WI38 (cell line): ENCODE results near the gene SH2D7.

Experiments
- H3K4me3 ChIP-seq: 2 replicates; pipeline ENCODE4 v1.5.1; 2011; ENCODE audit warnings: low read depth, mild to moderate bottlenecking, control low read depth, low read length
- TF ChIP-seq, protein P1 (sequence below): IDR thresholded peaks from 2 replicates; pipeline ENCODE4 v1.5.1; 2012; ENCODE audit warnings: low read depth, mild to moderate bottlenecking, control low read depth, low read length

Gene SH2D7

DNA sequence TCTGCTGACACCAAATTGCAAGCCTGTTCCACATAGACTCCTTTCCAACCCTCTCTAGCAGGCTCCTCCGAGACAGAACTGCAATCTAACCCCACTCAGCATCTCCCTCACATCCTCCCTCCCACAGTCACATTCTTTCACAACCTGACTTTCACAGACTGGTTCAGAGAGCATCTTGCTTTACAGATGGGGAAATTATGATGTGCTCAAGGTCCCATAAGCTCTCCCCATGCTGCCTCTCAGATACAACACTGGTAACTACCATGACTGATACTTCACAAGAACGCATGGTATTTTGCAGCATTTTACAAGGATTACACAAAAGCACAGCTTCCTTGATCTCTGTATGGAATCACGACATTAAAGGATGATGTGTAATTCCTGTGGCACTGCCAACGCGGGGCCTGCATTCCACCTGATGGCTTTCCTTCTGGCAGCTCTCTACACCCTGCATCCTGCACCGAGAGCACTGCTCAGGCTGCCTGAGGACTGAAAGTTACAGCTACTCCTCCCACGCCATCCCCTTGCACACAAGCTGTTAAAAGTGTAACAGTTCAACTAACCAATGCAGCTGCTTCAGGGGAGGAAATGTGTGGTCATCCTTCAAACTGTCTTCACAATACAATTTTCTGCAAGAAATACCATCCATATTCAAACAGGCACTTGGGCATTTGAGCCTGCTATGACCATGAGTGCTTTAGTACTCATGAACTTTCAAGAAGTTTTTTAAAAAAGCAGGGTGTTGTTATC lies 42.5 kb upstream of the SH2D7 start:
- TF ChIP-seq, protein P1, sequence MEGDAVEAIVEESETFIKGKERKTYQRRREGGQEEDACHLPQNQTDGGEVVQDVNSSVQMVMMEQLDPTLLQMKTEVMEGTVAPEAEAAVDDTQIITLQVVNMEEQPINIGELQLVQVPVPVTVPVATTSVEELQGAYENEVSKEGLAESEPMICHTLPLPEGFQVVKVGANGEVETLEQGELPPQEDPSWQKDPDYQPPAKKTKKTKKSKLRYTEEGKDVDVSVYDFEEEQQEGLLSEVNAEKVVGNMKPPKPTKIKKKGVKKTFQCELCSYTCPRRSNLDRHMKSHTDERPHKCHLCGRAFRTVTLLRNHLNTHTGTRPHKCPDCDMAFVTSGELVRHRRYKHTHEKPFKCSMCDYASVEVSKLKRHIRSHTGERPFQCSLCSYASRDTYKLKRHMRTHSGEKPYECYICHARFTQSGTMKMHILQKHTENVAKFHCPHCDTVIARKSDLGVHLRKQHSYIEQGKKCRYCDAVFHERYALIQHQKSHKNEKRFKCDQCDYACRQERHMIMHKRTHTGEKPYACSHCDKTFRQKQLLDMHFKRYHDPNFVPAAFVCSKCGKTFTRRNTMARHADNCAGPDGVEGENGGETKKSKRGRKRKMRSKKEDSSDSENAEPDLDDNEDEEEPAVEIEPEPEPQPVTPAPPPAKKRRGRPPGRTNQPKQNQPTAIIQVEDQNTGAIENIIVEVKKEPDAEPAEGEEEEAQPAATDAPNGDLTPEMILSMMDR, result no peak
- no peak overlapping the region for H3K4me3 ChIP-seq

DNA sequence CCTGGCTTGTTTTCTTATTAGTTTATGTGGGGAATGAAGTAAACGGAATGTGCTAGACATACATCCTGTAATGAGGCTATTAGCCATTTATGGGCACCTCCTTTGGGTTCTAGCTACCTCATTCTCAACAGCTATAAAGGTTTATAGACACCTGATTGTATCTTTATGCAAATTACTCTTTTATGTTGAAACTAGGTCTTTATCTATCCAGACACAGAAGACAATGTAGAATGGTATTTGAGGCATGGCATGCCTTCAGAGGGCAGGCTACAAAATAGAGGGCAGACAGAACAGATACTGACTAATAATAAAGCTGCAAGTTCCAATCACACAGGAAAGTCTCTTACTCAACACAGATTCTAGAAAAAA lies 41.9 kb upstream of the SH2D7 start:
- H3K4me3 ChIP-seq, result no peak overlapping the region
- TF ChIP-seq, protein P1, result no peak

DNA sequence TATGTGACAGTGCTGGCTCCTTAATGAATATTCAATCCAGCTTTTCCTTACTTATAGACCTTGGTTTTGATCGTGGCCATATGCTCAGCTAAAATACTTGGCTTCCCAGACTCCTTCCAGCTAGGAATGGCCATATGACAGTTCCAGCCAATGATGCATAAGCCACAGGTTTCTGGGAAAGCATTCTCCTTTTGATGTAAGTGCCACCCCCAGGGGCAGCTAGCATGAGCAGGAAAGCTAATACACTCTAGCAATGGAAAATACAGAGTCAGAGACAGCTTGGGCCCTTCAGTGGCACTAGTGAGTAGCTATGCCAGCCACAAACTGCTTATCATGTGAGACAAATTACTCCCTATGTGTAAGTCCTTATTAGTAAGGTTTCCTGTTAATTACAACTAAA lies 41.5 kb upstream of the SH2D7 start:
- H3K4me3 ChIP-seq, result no peak overlapping the region
- TF ChIP-seq, protein P1, result no peak

DNA sequence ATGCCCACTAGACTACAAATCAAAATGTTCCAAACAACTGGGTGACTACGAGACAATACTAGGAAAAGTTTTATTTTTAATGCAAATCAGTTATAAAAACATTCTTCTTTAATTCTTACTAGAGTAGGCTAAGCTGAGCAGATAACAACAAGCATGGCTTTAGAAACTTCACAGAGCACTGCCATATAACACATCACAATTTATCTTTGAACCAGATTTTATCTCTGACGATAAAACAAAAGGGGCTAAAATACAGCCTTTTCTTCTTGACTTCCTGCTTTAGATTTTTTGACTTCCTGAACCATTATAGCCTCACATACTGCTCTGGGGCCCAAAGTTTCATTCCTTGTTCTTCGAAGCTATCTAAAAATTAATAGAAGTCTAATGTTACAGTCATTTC lies 40.8 kb upstream of the SH2D7 start:
- H3K4me3 ChIP-seq, result no peak overlapping the region

DNA sequence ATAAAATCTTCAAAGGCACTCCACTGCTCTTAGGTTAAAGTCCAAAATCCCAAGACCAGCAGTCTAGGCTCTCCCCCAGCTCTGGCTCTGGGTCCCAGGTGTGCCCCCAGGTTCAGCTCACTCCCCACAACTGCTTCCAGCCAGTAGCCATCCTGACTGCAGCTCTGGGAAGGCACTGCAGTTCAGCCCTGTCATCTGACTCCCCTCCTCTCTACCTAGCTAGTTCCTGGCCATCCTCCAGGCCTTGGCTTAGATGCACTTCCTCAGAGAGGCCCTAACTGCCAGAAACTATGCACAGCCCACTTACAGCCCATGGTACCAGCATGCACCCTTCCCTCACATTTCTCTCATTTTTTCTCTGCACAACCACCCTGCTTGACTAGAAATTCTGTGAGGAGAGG lies 40.4 kb upstream of the SH2D7 start:
- TF ChIP-seq, protein P1, result no peak

More for the DNA sequence above, 40.8 kb upstream of the SH2D7 start:
- TF ChIP-seq, protein P1, result no peak

DNA sequence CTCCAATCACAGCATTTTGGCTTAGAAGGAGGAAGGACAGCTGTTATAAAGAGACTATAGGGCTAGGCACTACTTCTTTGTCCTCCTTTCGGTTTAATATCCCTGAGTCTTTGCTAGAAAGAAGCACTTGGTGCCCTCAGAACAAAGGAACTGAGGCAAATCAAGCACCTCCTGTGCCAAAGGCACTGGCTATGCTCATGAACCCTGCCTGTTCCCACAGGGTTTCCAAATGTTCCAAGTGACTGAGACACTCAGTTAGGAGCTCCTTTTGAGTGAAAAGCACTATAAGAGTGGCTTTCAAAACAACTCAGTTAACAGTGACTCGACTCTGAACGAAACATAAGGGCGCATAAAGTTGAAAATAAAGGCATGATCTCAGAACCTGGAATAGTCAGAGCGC lies 39.8 kb upstream of the SH2D7 start:
- H3K4me3 ChIP-seq, result no peak overlapping the region

More for the DNA sequence above, 40.4 kb upstream of the SH2D7 start:
- no peak overlapping the region for H3K4me3 ChIP-seq

DNA sequence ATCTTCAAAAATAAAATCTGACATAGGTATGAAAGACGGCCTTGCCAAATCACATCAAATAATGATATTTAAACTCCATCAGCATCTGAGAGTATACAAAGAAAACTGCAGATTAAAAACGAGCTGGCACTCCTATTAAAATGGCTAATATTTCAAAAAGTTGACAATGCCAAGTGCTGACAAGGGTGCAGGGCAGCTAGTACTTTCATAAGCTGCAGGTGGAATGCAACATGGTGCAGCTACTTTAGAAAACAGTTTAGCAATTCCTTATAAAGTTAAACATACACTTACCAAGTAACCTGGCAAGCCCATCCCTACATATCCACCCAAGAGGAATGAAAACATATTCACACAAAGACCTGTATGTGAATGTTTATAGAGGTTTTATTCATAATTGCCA lies 37.8 kb upstream of the SH2D7 start:
- no peak overlapping the region for H3K4me3 ChIP-seq
- TF ChIP-seq, protein P1, result no peak

More for the DNA sequence above, 39.8 kb upstream of the SH2D7 start:
- TF ChIP-seq, protein P1, result no peak
